BLaER1 (cell line): ENCODE measurements around the gene RNASE7.

Experiments
- H3K27ac ChIP-seq: shearing (Covaris generic); formaldehyde crosslinking; 2 replicates; pipeline ENCODE4 v1.8.1; 2022
- H3K27me3 ChIP-seq: shearing (Covaris generic); formaldehyde crosslinking; 2 replicates; pipeline ENCODE4 v1.8.1; 2022
- H3K36me3 ChIP-seq: shearing (Covaris generic); formaldehyde crosslinking; 2 replicates; pipeline ENCODE4 v1.8.1; 2022
- H3K4me1 ChIP-seq: shearing (Covaris generic); formaldehyde crosslinking; 2 replicates; pipeline ENCODE4 v1.8.1; 2022
- H3K4me2 ChIP-seq: shearing (Covaris generic); formaldehyde crosslinking; 2 replicates; pipeline ENCODE4 v1.8.1; 2022
- H3K4me3 ChIP-seq: shearing (Covaris generic); formaldehyde crosslinking; 2 replicates; pipeline ENCODE4 v1.8.1; 2022
- H3K9ac ChIP-seq: shearing (Covaris generic); formaldehyde crosslinking; 2 replicates; pipeline ENCODE4 v1.8.1; 2022
- H3K9me3 ChIP-seq: shearing (Covaris generic); formaldehyde crosslinking; 2 replicates; pipeline ENCODE4 v1.8.1; 2022
- H4K20me1 ChIP-seq: shearing (Covaris generic); formaldehyde crosslinking; 2 replicates; pipeline ENCODE4 v1.8.1; 2022
- Cebpa-rat ChIP-seq: shearing (Covaris generic); IDR thresholded peaks from 2 replicates; pipeline ENCODE4 v1.8.1; 2022

The RNASE7 gene

DNA sequence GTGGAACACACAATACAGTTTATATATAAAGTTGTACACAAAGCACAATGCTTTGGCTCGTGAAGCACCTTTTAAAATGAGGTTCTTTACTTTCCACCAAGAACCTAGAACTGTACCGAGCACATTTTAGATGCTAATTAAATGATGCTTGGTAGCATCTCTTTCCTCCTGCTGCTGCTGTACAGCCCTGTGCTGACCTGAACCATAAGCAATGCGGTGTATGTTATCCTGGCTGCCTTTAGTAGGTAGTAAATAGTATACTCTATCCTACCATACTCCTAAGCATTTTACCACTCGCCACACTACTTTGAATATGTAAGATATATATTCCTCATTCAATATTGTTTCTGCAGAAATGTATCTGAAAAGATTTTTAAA, 12.6 kb downstream of the RNASE7 start:
- Histone ChIP-seq H3K27me3 (no peaks in the 10 kb centered on the region), H3K36me3 (no peaks in the 10 kb centered on the region), H3K9ac (no peak overlapping the region), H3K9me3 (no peaks in the 10 kb centered on the region), H4K20me1 (no peaks in the 10 kb centered on the region), H3K27ac (no peak overlapping the region), H3K4me3 (no peak overlapping the region), H3K4me2 (no peak overlapping the region), H3K4me1 (no peaks in the 10 kb centered on the region)
- TF ChIP-seq Cebpa-rat, result no peak

DNA sequence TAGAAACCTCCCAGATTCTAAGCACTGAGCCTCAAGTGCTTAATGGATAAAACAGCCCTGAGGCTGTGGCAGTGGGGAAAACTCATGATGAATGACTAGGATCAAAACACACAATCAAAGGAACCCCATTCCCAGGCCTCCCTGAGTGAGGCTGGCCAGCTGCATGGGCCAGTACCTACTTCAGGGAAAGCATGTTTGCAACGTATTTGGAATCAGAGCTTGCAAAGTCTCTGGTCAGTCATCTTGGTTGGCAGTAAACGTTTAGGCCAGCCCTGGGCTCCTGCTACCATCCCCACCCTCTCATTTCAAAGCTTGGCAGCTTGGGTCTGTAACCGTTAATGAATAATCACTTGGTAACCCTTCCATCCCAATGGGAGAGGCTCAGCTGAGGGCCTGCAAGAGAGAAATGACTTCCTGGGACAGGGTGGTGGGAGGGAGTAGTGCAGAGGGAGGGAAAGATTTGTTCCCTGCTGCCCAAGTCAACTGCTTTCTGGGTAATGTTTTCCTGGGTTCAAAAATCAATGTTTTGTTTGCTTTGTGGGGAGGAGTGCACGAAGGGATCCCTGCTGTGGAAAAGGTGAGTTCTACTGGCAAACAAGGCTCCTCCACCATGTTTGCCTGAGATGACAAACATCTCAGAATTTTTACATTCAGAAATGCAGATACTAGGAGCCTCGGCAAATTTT, 13.4 kb downstream of the RNASE7 start:
- H3K27ac ChIP-seq, result no peak overlapping the region
- H3K4me2 ChIP-seq, result no peak overlapping the region
- TF ChIP-seq Cebpa-rat, result no peak
- H3K36me3 ChIP-seq, result no peaks in the 10 kb centered on the region
- H3K4me1 ChIP-seq, result no peaks in the 10 kb centered on the region
- no peaks in the 10 kb centered on the region for H4K20me1 ChIP-seq
- no peaks in the 10 kb centered on the region for H3K27me3 ChIP-seq
- H3K9me3 ChIP-seq, result no peaks in the 10 kb centered on the region
- H3K9ac ChIP-seq, result no peak overlapping the region
- no peak overlapping the region for H3K4me3 ChIP-seq

DNA sequence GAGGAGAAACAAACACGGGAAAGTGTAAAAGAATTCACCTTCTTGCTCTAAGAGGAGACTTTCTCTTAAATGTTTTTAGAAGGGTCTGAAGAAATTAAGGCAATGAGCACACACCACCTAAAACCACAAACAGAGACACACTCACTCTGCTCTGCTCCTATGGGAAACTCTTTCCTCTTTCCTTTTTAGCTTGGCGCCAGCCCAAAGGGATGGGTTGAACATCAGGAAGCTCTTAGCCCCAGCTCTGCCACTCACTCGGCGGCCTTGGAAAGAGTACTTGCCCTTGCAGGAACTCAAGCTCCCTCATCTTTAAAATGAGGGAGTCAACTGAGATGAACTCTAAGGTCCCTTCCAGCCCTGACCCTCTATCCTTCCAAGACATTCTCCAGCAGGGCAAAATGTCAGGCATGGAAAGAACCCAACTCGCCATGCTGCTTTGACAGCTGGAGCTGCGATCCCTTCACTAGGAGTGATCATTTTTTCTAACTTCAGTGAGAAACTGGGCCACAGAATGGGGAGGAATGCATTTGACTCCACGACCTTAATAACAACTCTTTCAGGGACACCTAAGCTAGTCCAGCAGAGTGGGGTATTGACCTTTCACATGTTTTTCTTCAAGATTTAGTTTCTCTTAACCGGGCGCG, 14.5 kb downstream of the RNASE7 start:
- no peak overlapping the region for H3K9ac ChIP-seq
- H3K27me3 ChIP-seq, result no peaks in the 10 kb centered on the region
- H3K36me3 ChIP-seq, result no peaks in the 10 kb centered on the region
- no peak overlapping the region for H3K27ac ChIP-seq
- no peaks in the 10 kb centered on the region for H4K20me1 ChIP-seq
- H3K4me2 ChIP-seq, result no peak overlapping the region
- no peaks in the 10 kb centered on the region for H3K4me1 ChIP-seq
- H3K9me3 ChIP-seq, result no peaks in the 10 kb centered on the region
- no peak for TF ChIP-seq Cebpa-rat
- no peak overlapping the region for H3K4me3 ChIP-seq

DNA sequence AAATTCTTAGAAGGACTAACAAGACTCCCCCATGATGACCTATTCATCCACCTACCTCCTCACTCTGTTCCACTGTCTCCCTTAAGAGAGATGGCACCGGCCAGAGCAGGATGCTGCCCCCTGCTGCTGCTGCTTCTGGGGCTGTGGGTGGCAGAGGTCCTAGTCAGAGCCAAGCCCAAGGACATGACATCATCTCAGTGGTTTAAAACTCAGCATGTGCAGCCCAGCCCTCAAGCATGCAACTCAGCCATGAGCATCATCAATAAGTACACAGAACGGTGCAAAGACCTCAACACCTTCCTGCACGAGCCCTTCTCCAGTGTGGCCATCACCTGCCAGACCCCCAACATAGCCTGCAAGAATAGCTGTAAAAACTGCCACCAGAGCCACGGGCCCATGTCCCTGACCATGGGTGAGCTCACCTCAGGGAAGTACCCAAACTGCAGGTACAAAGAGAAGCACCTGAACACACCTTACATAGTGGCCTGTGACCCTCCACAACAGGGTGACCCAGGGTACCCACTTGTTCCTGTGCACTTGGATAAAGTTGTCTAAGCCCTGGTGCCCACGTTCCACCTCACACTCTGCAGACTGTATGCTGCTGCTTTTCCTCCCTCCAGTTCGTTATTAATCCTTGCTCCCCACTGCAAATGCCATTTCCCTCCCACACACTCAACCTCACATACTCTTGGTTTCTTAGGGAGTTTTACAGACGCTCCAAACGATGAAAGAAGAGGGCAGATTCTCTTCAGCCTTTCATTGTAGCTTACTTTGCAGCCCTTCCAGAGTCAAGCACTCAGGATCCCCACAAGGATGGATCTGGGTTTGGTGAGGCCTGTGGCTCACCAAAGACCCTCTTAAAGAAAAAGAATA, 15.9 kb downstream of the RNASE7 start, which contains the start of gene RNASE8:
RNASE8 (plus strand) TSS at position 20 of the 873 bp plus-strand sequence; CDS start at position 91, 71 bp downstream.
- no peaks in the 10 kb centered on the region for H3K9me3 ChIP-seq
- no peaks in the 10 kb centered on the region for H3K27me3 ChIP-seq
- H3K4me3 ChIP-seq, result no peak within 1 kb of the TSS
- no peak within 1 kb of the TSS for H3K27ac ChIP-seq
- no peaks in the 10 kb centered on the region for H4K20me1 ChIP-seq
- H3K4me2 ChIP-seq, result no peak within 1 kb of the TSS
- TF ChIP-seq Cebpa-rat, result no peak
- peaks cover 11% of the 10 kb centered on the region for H3K4me1 ChIP-seq
- H3K9ac ChIP-seq, result no peak within 1 kb of the TSS
- H3K36me3 ChIP-seq, result no peaks in the 10 kb centered on the region

DNA sequence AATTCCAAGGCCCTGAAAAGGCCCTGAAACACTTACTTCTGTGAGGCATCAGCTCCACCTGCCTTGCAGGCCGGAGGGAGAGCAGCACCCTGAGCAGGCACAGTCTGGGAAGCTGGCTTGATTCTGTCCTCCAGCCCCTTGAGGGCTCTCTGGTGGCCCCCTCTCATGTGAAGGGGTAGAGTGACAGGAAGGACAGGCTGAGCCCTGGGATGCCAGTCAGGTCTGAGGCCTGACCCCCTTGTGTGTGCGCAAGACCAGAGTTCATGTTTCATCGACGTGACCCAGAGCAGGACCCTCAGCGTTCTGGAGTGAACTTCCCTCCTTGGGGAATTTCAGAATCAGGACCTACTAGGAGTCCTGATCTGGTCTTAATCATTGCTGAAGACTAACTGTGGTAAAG, 16.7 kb downstream of the RNASE7 start:
- H3K4me2 ChIP-seq, result no peak overlapping the region
- H3K4me3 ChIP-seq, result no peak overlapping the region
- H3K36me3 ChIP-seq, result no peaks in the 10 kb centered on the region
- H4K20me1 ChIP-seq, result no peaks in the 10 kb centered on the region
- H3K27ac ChIP-seq, result no peak overlapping the region
- TF ChIP-seq Cebpa-rat, result no peak
- H3K9me3 ChIP-seq, result no peaks in the 10 kb centered on the region
- H3K27me3 ChIP-seq, result no peaks in the 10 kb centered on the region
- H3K9ac ChIP-seq, result no peak overlapping the region
- peaks cover 17% of the 10 kb centered on the region for H3K4me1 ChIP-seq

DNA sequence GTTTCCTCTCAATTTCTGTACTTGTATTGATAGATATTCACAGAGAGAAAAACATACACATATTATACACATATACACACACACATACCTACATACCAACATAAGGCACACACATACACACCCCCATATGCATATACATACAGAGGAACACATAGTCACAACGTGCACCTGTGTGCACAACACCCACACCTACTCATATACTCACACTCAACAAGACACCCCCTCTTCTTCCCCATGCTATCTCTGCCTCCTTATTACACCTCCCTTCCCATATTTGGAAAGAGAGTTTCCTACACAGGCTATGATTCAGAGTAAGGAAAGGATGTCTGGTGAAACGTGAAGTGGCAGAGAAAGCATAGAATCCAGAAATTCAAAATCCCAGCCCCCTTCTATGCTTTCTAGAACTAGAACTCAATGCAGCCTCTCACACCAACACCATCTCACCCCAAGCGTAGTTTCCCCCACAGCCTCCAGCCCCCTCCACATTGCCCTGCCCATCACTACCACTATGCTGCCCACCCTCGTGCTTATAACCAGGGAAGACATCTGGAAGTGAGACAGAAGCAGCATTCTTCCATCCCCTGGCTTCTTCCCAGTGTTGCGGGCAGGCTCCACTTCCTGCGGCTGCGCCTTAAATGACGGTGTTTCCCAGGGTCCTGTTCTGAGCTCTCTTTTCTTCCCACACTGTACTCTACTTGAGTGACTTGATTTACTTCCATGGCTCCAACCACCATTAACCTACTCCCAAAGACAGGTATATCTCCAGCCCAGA, 17.9 kb downstream of the RNASE7 start:
- no peak overlapping the region for H3K9ac ChIP-seq
- H3K4me2 ChIP-seq, result no peak overlapping the region
- H3K27me3 ChIP-seq, result no peaks in the 10 kb centered on the region
- no peaks in the 10 kb centered on the region for H3K36me3 ChIP-seq
- no peak for TF ChIP-seq Cebpa-rat
- H3K9me3 ChIP-seq, result no peaks in the 10 kb centered on the region
- H3K27ac ChIP-seq, result no peak overlapping the region
- H4K20me1 ChIP-seq, result no peaks in the 10 kb centered on the region
- H3K4me3 ChIP-seq, result no peak overlapping the region
- H3K4me1 ChIP-seq, result peaks cover 17% of the 10 kb centered on the region

DNA sequence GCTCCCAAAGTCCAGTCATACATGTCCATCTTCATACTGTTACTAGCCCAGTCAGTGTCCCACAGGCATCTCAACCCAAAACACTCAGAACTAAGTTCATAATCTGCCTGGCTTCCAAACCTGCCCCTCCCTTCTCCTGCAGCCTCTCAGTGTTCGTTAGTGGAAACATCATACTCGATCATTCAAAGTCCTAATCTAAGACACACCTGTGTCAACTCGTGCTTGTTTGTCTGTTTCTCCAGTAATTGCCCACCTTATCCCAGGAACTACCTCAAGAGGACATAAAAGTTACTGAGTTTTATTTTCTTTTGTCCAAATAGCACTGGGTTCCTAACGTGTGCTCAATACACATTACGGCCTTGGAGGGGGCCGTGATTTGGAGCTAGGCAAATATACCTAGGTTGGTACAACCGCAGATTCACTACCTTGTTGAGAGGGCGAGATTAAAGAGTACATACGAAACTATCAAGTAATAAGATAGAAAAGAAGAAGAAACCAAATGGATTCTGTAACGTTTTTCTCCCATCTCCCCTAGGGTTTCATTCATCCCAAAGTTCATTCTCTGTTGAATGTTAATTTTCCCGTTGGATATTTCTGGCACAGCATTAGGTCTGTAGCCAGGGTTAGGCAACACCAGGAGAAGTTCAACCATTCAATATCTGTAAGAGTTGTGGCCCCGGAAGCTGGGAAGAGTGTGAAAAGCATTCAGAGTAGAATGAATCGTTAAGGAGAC, 18.6 kb downstream of the RNASE7 start:
- H3K36me3 ChIP-seq, result no peaks in the 10 kb centered on the region
- TF ChIP-seq Cebpa-rat, result no peak
- H4K20me1 ChIP-seq, result no peaks in the 10 kb centered on the region
- no peak overlapping the region for H3K4me3 ChIP-seq
- H3K4me2 ChIP-seq, result no peak overlapping the region
- H3K9me3 ChIP-seq, result no peaks in the 10 kb centered on the region
- peaks cover 17% of the 10 kb centered on the region for H3K4me1 ChIP-seq
- H3K9ac ChIP-seq, result no peak overlapping the region
- no peaks in the 10 kb centered on the region for H3K27me3 ChIP-seq
- no peak overlapping the region for H3K27ac ChIP-seq

DNA sequence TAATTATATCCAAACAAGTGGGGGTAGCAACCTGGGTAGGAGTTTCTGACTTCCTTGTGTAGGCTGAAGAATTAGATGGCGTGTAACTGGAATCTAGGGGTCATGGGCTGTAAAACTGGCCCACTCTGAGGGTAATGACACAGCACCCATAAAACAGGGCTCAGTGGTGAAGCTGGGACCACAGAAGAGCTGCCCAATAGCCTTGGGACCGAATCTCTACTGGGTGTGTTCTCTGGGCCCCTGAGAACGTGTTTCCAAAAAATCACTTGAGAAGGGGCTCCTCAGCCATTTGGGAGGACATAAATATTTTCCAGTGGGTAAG, 19.1 kb downstream of the RNASE7 start:
- H3K27ac ChIP-seq, result no peak overlapping the region
- TF ChIP-seq Cebpa-rat, result no peak
- no peak overlapping the region for H3K4me3 ChIP-seq
- H3K36me3 ChIP-seq, result no peaks in the 10 kb centered on the region
- no peaks in the 10 kb centered on the region for H4K20me1 ChIP-seq
- H3K9ac ChIP-seq, result no peak overlapping the region
- no peaks in the 10 kb centered on the region for H3K9me3 ChIP-seq
- no peak overlapping the region for H3K4me2 ChIP-seq
- peaks cover 17% of the 10 kb centered on the region for H3K4me1 ChIP-seq
- H3K27me3 ChIP-seq, result no peaks in the 10 kb centered on the region

DNA sequence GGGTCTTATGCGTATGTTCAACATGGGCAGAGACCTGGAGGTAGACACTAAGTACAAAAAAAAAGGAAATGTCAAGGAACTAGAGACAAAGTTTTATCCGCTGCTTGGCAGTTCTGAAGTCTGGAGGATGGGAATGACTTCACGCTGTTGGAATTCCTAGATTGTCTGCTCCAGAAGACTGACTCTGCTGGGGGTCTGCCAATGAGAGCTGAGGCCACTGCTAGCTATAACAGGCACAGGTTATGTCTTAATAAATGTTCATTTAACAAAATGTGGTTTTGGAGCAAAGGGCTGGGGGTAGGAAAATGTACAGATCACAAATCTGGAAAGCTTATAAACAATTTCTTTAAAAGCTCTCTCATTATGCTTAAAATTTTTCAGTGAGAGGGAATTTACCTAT, 21.3 kb downstream of the RNASE7 start:
- TF ChIP-seq Cebpa-rat, result no peak
- H3K4me3 ChIP-seq, result no peak overlapping the region
- H3K4me1 ChIP-seq, result peaks cover 20% of the 10 kb centered on the region
- no peaks in the 10 kb centered on the region for H3K36me3 ChIP-seq
- H3K9ac ChIP-seq, result no peak overlapping the region
- H3K9me3 ChIP-seq, result no peaks in the 10 kb centered on the region
- H3K4me2 ChIP-seq, result peak overlapping the region; percentile 63
- no peaks in the 10 kb centered on the region for H4K20me1 ChIP-seq
- no peak overlapping the region for H3K27ac ChIP-seq
- H3K27me3 ChIP-seq, result peaks cover under 1% of the 10 kb centered on the region; the same call in 1 of the 2 replicates
